ENCODE data around the gene PCGF3.
"Not testable (repeated sequence)": the region's sequence is repeated elsewhere in the genome, so short reads cannot be mapped to it uniquely, and the experiment has no call there.

Gene PCGF3

GRCh38 chr4:726235-726787, 20.7 kb downstream of the PCGF3 start:
- DNase-seq = no peak

DNA sequence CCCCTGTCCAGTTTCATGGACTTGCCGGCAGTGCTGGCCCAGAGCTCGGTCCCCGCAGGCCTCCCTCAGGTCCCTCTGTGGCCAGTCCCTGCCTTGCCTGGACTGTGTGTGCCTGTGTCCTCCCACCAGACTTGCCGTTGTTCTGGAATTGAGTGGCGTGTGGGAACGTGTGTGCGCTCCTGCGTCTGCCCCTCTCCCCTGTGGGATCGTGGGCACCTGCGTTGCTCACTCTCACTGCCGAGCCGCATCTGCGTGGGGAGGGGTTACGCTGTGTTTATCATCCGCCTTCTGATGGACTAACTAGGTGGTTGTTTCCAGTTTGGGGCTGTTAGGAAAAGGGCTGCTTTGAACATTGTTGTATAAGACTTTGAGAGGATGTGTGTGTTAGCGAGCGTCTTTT, 21.2 kb downstream of the PCGF3 start:
- DNase-seq = no peak

GRCh38 chr4:727576-727975, 21.9 kb downstream of the PCGF3 start:
- DNase-seq = no peak

DNA sequence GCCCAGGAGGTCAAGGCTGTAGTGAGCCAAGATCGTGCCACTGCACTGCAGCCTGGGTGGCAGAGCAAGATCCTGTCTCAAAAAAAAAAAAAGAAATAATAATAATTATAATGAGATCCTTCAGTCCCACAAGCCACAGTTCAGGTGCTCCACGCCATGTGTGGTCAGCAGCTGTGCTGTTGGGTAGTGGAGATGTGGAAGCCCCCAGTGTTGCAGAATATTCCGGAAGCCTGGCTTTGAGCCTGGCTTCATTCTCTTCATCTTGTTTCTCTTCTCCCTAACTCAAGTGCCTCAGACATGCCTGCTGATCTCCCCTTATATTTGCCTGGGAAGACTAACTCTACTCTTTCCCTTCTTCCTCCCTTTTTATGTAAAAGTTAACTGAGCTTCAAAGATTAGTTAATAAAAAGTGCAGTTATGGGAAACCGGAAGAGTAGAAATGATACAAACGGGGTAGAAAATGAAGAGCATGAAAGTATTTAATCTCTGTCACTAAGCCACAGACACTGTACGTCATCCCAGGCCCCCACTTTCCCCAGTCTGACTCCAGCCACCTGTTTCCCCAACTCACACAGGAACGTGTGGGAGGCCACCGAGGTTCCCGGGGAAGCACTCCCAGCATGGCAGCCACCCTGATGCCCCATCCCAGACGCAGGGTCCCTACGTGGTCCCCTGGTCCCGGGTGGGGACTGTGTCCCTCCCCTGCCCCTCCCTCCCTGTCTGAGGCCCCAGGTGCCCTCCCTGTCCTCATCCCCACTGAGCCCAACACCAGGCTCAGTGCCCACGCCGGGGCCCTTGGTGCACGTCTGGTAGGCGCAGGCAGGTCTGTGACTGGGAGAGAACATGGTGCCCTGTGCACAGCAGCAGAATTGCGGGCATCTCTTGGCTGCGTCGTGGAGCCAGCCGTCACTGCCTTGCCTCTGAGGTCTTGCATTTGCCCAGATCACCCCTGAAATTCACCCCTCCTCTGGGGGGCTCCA, 24.0 kb downstream of the PCGF3 start:
- DNase-seq = no peak

DNA sequence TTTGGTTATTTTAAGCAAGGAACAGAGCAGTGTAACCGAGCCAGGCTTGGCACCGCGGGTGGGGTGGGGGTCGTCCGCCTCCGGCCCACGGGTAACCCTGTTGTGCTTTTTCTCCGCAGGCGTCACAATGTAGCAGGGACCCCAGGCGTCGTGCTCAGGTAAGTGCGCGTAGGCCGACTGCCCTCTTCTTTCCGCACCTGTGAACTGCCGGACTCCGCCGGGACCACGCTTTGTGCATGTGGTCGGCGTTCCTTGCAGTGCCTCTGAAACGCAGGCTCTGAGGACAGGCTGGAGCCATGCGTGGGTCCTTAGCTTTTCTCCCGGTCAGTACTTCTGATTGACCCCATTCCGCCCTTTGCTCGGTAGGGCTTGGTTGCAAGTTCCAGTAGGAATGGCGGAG, 24.9 kb downstream of the PCGF3 start:
- no peak for DNase-seq

GRCh38 chr4:730946-731904, 25.6 kb downstream of the PCGF3 start:
- DNase-seq = not testable (repeated sequence)

- not testable (repeated sequence) for DNase-seq
Measured at GRCh38 chr4:731954-732353, 26.3 kb downstream of the PCGF3 start.

- no peak for DNase-seq
Measured at GRCh38 chr4:732486-732885, 26.9 kb downstream of the PCGF3 start.

DNA sequence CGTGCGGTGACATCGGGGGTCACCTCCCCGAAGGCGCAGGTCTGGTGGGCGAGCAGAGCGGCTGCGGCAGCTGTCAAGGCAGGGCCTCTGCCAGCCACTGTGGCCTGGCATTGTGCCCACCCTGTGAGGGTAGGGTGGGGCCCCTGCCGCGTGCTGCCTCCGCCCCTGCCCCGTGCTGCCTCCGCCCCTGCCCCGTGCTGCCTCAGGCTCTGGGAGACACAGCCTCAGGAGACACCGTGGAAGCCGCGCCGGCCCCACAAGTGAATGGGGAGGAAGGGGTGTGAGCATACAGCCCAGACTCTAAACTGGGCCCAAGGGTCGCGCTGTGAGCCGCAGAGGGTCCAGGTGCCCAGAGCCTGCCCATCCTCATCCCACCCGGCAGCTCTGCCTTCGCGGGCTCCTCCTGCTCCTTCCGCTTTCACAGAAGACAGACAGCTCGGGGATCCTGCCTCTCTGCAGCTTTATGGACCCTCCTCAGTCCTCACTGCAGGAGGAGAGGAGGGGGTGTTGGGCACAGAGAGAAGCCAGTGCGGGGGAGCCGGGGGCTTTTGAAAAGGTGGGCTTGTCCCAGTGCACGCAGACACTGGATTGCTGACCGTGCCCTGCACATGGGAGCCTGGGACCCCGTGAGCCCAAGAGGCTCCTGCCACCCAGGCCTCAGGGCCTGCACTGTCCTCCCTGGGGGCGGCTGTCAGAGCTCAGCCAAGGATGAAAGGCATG, 27.4 kb downstream of the PCGF3 start:
- DNase-seq = no peak

DNA sequence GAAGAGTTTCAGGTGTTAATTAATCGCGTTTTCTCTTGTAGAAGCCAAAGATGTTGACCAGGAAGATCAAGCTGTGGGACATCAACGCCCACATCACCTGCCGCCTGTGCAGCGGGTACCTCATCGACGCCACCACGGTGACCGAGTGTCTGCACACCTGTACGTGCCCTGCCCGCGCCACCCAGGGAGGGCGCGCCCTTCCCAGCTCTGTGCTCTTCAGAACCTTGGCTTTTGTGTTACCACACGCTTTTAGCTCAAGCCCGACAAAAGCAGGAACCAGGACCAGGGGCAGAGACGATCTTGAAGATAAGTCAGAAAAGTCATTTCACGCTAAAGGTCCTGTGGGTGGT, 28.0 kb downstream of the PCGF3 start:
- no peak for DNase-seq

DNA sequence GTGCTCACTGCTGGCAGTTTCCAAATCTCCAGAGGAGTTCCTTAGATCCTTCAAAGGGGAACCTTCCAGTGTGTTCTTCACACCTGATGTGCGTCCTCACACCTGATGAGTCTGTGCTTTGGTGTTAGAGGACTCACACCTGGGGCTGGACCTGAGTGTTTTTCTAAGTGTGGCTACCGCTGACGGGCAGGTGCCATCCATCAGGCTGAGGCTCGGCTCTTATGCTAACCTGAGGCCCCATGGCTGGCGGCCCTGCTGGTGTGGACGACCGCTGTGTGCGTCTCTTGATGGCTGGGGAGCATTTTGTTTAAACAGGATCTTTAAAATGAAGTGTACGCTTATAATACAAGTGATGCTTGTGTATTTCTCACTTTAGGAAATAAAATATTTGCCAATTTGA, 28.4 kb downstream of the PCGF3 start:
- DNase-seq = no peak

- DNase-seq = no peak
Measured at GRCh38 chr4:734951-735350, 29.3 kb downstream of the PCGF3 start.

- no peak for DNase-seq
Measured at GRCh38 chr4:735583-735982, 30.0 kb downstream of the PCGF3 start.

- DNase-seq = not testable (repeated sequence)
Measured at GRCh38 chr4:736561-736960, 30.9 kb downstream of the PCGF3 start.

- no peak for DNase-seq
Measured at GRCh38 chr4:738781-739280, 33.2 kb downstream of the PCGF3 start.

GRCh38 chr4:739569-739968, 33.9 kb downstream of the PCGF3 start:
- no peak for DNase-seq

- no peak for DNase-seq
Measured at GRCh38 chr4:740011-740410, 34.4 kb downstream of the PCGF3 start.

- DNase-seq = no peak
Measured at GRCh38 chr4:740656-741282, 35.1 kb downstream of the PCGF3 start.

- DNase-seq = no peak
Measured at GRCh38 chr4:742096-742741, 36.6 kb downstream of the PCGF3 start.

DNA sequence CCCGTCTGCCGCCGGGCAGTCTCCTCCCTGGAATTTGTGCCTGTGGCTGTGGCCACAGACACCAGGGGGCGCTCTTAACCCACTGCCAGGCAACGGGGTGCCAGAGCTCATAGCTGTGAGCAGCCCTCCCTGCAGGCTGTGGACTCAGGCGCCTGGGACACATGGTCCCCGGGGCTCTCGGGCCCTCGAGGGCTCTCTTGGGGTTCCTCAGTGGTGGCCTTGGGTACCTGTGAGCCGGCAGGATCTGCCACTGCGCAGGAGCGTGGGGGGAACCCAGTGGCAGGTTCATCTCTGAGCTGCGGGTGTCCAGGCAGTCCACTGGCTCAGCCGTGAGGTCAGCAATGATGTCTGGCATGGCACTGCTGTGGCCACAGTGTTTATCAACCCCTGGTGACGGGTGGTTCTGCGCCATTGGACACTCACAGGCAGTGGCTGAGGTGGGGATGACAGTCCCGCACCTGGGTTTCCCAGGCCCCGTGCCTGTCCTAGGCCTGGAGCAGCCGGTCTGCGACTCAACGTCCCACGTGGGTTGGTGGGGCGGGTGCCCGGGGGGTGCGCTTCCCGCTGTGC, 37.2 kb downstream of the PCGF3 start:
- DNase-seq = peak; percentile 80

Measured in stimulated activated CD4-positive, alpha-beta T cell treated with anti-CD3 and anti-CD28 coated beads, Interleukin-4, amount 100 ng/mL, for 1 hour (primary cell).